K562 (cell line): Measurements from ENCODE around the gene MADCAM1. TPM values are rescaled to one million over a fixed set of nuclear protein-coding genes. Genes with fewer than 3 reads are reported as not detected.

Source experiments
- ATAC-seq: fragments of 200-7000 bp; cut with Tn5 transposase; 3 replicates; pipeline ENCODE4 v1.9.1; 2020; ENCODE audit warnings: moderate library complexity
- BruUV-seq: library from RNA; stranded (reverse); fragments of 400-500 nt; replicated peaks from 2 replicates; lab custom pipeline; 2021; lab: Mats Ljungman, UMichigan
- CTCF ChIA-PET: fragments of 300-600 bp; formaldehyde crosslinking; extraction: SDS; loops from one replicate; lab custom pipeline; 2021; ENCODE audit warnings: low intra/inter-chr PET ratio; lab: Yijun Ruan, JAX
- POLR2A ChIA-PET: fragments of 300-600, 350-650 bp; sonication (Branson Sonifier 250); formaldehyde crosslinking; extraction: SDS; loops from one replicate; lab custom pipeline; 2021; ENCODE audit warnings: antibody characterized with exemption, inconsistent platforms; lab: Yijun Ruan, JAX
- DNase-seq, 4 experiments: peaks; one replicate each; pipeline versions ENCODE4 v3.0.0 to v3.0.0-alpha.2; 2011 to 2018; ENCODE audit warnings: low spot score in 3 of 4, mixed read lengths in 3 of 4; ENCODE audit errors: extremely low read depth in 1 of 4
- FAIRE-seq: peaks from 2 replicates; lab custom pipeline; 2011; peaks lifted over from hg19 to GRCh38; lab: Jason Lieb, UNC
- H2AFZ ChIP-seq: 2 replicates; pipeline ENCODE4 v1.6.0; 2011; ENCODE audit warnings: low read depth, low read length, control low read depth, inconsistent platforms
- H3K27ac ChIP-seq: fragments of 200-600 bp; 3 replicates; pipeline ENCODE4 v1.8.0; 2011; ENCODE audit warnings: low read depth, mild to moderate bottlenecking, control low read depth, inconsistent platforms, low read length, moderate library complexity, mixed read lengths; ENCODE audit errors: extremely low read depth
- H3K27me3 ChIP-seq, 2 experiments: fragments of 300-600 bp in 1 of 2; 2 replicates in 1 of 2; 3 replicates in 1 of 2; pipeline versions ENCODE4 v1.6.0 to v1.8.0; 2011; ENCODE audit warnings: inconsistent platforms in 2 of 2, low read length in 2 of 2, mild to moderate bottlenecking in 1 of 2, mixed read lengths in 1 of 2, moderate library complexity in 1 of 2; ENCODE audit not compliant: control insufficient read depth in 2 of 2, insufficient read depth in 2 of 2
- H3K36me3 ChIP-seq: fragments of 300-600 bp; 3 replicates; pipeline ENCODE4 v1.8.0; 2011; ENCODE audit warnings: mild to moderate bottlenecking, low read length, inconsistent platforms; ENCODE audit not compliant: control insufficient read depth, insufficient read depth
- H3K4me1 ChIP-seq, 2 experiments: fragments of 200-600 bp in 1 of 2; replicated peaks in 1 of 2; 2 replicates in 1 of 2; 3 replicates in 1 of 2; pipeline versions ENCODE4 v1.5.1 to v1.8.0; 2011; ENCODE audit warnings: inconsistent platforms in 2 of 2, low read length in 2 of 2, mild to moderate bottlenecking in 1 of 2, mixed read lengths in 1 of 2, moderate library complexity in 1 of 2; ENCODE audit not compliant: control insufficient read depth in 2 of 2, insufficient read depth in 2 of 2
- H3K4me2 ChIP-seq: 2 replicates; pipeline ENCODE4 v1.6.1; 2011; ENCODE audit warnings: low read length, control low read depth, inconsistent platforms, mixed read lengths; ENCODE audit not compliant: insufficient read depth
- H3K4me3 ChIP-seq: fragments of 200-600 bp; sonication (generic), shearing (Covaris generic); 2 replicates; pipeline ENCODE4 v1.5.1; 2016; ENCODE audit warnings: control low read depth, inconsistent platforms
- H3K79me2 ChIP-seq: fragments of 200-600 bp; 3 replicates; pipeline ENCODE4 v1.8.0; 2011; ENCODE audit warnings: low read length, inconsistent platforms; ENCODE audit not compliant: control insufficient read depth, insufficient read depth
- H3K9ac ChIP-seq, 2 experiments: 2 replicates each; pipeline versions ENCODE4 v1.6.0 to v1.6.1; 2011; ENCODE audit warnings: low read depth in 2 of 2, low read length in 2 of 2, control low read depth in 1 of 2, inconsistent platforms in 1 of 2, mild to moderate bottlenecking in 1 of 2, mixed read lengths in 1 of 2; ENCODE audit not compliant: insufficient read depth in 1 of 2
- H3K9me1 ChIP-seq: one replicate; pipeline ENCODE4 v1.6.0; 2011; ENCODE audit warnings: inconsistent platforms, mild to moderate bottlenecking, low read length, moderate library complexity; ENCODE audit not compliant: control insufficient read depth, insufficient read depth
- H3K9me3 ChIP-seq: replicated peaks from 2 replicates; pipeline ENCODE4 v1.5.1; 2011; ENCODE audit warnings: low read depth, low read length, inconsistent platforms; ENCODE audit not compliant: control insufficient read depth, insufficient read depth
- H4K20me1 ChIP-seq: replicated peaks from 2 replicates; pipeline ENCODE4 v1.6.1; 2011; ENCODE audit warnings: low read length, inconsistent platforms, mixed read lengths; ENCODE audit not compliant: control insufficient read depth, insufficient read depth
- EGR1 ChIP-seq: fragments of 450-650 bp; conservative IDR thresholded peaks from 2 replicates; pipeline ENCODE4 v1.6.1; 2017; ENCODE audit warnings: mild to moderate bottlenecking
- KLF16 ChIP-seq: IDR thresholded peaks from 2 replicates; pipeline ENCODE4 v1.6.1; 2016; ENCODE audit warnings: antibody characterized with exemption
- WGBS: fragments of 100-300 bp; shearing (Covaris generic); methylation state at CpG from one replicate; pipeline ENCODE4 v1.1.6; 2016; ENCODE audit warnings: low coverage, mixed read lengths; ENCODE audit not compliant: insufficient coverage; ENCODE audit errors: missing lambda C conversion rate; 5-methylcytosine and 5-hydroxymethylcytosine counted together
- in situ Hi-C: fragments of 300-500 bp; cut with MboI; formaldehyde crosslinking; loops from 4 replicates; pipeline ENCODE4 v1.15.0; 2018; ENCODE audit warnings: inconsistent platforms, mixed read lengths
- intact Hi-C: fragments of 100-400 bp; cut with micrococcal nuclease; formaldehyde crosslinking; loops from 2 replicates; pipeline ENCODE4 v1.14.2; 2022
- polyA plus RNA-seq, 8 experiments: library from polyadenylated mRNA; depleted of rRNA in 4 of 8; stranded (reverse) in 5 of 8; unstranded in 3 of 8; fragments of >200 nt; fragmentation: Nextera tagmentation in 2 of 8; fragmentation: Illumina TruSeq in 1 of 8; extraction: Ambion mirVana in 2 of 8; extraction: Trizol in 1 of 8; gene quantifications; 2 replicates each; pipeline versions ENCODE4 v1.2.1 to v1.2.3, GENCODE V29; 2011 to 2014; ENCODE audit warnings: inconsistent platforms in 1 of 8, missing spikeins in 1 of 8
- total RNA-seq, 7 experiments: library from RNA; depleted of rRNA in 6 of 7; stranded (reverse); fragments of >200 nt in 6 of 7; fragmentation: Illumina TruSeq in 2 of 7; extraction: Trizol in 2 of 7; gene quantifications; 2 replicates each; pipeline versions ENCODE4 v1.2.1 to v1.2.3, GENCODE V29; 2011 to 2021; ENCODE audit warnings: low replicate concordance in 1 of 7
- TF ChIP-seq, protein P1 (sequence below): sonication (generic); formaldehyde crosslinking; IDR thresholded peaks from 2 replicates; pipeline ENCODE4 v1.4.0; 2020; ENCODE audit warnings: mild to moderate bottlenecking, missing genetic modification reagents
- TF ChIP-seq, protein P2 (sequence below), 2 experiments: fragments of 450-650 bp; formaldehyde crosslinking in 1 of 2; IDR thresholded peaks; 2 replicates each; pipeline versions ENCODE4 v1.4.0 to v1.6.1; 2014 to 2020; ENCODE audit warnings: mild to moderate bottlenecking in 2 of 2, borderline replicate concordance in 1 of 2, low read depth in 1 of 2

Gene MADCAM1
- total and polyA plus RNA-seq, 9 of the 15 experiments (the other 6 are each of a cell fraction or from before 2014, with no cell fraction given), result 0.09 to 0.36 (median 0.09) TPM; not detected in 6

DNA sequence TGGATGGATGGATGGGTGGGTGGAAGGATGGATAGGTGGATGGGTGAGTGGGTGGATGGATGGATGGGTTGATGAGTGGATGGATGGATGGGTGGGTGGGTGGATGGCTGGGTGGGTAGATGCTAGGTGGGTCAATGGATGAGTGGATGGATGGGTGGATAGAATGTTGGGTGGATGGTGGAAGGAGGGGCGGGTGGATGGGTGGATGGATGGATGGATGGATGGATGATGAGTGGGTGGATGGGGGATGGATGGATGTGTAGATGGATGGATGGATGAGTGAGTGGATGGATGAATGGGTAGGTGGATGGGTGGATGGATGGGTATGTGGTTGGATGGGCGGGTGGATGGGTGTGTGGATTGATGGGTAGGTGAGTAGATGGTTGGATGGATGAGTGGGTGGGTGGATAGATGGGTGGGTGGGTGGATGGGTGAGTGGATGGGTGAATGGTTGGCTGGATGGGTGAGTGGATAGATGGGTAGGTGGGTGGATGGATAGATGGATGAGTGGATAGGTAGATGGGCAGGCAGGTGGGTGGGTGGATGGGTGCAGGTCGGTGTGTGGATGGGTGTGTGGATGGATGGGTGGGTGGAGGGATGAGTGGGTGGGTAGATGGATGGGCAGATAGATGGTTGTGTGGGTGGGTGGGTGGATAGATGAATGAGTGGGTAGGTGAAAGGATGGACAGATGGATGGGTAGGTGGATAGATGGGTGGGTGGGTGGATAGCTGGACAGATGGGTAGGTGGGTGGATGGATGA, 31.1 kb upstream of the MADCAM1 start:
- H3K36me3 ChIP-seq, result no peaks in the 10 kb centered on the region
- H3K9me1 ChIP-seq, result no peaks in the 10 kb centered on the region
- no peaks in the 10 kb centered on the region for H3K9me3 ChIP-seq
- no peak overlapping the region for H3K4me3 ChIP-seq
- in situ Hi-C loops, result no loop called here
- CTCF ChIA-PET, result no interaction called here
- H3K79me2 ChIP-seq, result no peaks in the 10 kb centered on the region
- WGBS, result 0% methylated on average over 1 of the region's 3 CpGs
- TF ChIP-seq KLF16, result no peak
- peak; percentile 34; the same call in 1 of the 2 replicates for TF ChIP-seq EGR1
- TF ChIP-seq, protein P1, sequence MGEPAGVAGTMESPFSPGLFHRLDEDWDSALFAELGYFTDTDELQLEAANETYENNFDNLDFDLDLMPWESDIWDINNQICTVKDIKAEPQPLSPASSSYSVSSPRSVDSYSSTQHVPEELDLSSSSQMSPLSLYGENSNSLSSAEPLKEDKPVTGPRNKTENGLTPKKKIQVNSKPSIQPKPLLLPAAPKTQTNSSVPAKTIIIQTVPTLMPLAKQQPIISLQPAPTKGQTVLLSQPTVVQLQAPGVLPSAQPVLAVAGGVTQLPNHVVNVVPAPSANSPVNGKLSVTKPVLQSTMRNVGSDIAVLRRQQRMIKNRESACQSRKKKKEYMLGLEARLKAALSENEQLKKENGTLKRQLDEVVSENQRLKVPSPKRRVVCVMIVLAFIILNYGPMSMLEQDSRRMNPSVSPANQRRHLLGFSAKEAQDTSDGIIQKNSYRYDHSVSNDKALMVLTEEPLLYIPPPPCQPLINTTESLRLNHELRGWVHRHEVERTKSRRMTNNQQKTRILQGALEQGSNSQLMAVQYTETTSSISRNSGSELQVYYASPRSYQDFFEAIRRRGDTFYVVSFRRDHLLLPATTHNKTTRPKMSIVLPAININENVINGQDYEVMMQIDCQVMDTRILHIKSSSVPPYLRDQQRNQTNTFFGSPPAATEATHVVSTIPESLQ (CRISPR knock-in tag), result no peak
- TF ChIP-seq, protein P2, sequence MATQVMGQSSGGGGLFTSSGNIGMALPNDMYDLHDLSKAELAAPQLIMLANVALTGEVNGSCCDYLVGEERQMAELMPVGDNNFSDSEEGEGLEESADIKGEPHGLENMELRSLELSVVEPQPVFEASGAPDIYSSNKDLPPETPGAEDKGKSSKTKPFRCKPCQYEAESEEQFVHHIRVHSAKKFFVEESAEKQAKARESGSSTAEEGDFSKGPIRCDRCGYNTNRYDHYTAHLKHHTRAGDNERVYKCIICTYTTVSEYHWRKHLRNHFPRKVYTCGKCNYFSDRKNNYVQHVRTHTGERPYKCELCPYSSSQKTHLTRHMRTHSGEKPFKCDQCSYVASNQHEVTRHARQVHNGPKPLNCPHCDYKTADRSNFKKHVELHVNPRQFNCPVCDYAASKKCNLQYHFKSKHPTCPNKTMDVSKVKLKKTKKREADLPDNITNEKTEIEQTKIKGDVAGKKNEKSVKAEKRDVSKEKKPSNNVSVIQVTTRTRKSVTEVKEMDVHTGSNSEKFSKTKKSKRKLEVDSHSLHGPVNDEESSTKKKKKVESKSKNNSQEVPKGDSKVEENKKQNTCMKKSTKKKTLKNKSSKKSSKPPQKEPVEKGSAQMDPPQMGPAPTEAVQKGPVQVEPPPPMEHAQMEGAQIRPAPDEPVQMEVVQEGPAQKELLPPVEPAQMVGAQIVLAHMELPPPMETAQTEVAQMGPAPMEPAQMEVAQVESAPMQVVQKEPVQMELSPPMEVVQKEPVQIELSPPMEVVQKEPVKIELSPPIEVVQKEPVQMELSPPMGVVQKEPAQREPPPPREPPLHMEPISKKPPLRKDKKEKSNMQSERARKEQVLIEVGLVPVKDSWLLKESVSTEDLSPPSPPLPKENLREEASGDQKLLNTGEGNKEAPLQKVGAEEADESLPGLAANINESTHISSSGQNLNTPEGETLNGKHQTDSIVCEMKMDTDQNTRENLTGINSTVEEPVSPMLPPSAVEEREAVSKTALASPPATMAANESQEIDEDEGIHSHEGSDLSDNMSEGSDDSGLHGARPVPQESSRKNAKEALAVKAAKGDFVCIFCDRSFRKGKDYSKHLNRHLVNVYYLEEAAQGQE (IDR thresholded peaks at IDR 0.05; ENCODE audit: borderline replicate concordance), result no peak
- TF ChIP-seq, protein P2 (CRISPR knock-in tag; IDR thresholded peaks at IDR 0.05; ENCODE audit: low read depth), result no peak
- H3K4me1 ChIP-seq, result peaks cover 0 to 42% of the 10 kb centered on the region in 2 experiments; a peak in 4 of 5 replicates
- no peak overlapping the region for H2AFZ ChIP-seq
- no peak for DNase-seq
- H3K27ac ChIP-seq, result no peak overlapping the region
- H3K27me3 ChIP-seq, result 0 out of 5 replicates have a peak, but pooled peaks cover 0 to 8% of the 10 kb centered on the region in 2 experiments
- POLR2A ChIA-PET, result no interaction called here
- no peak for ATAC-seq
- intact Hi-C loops, result no loop called here
- 0 out of 2 replicates have a peak, but pooled peaks cover 5% of the 10 kb centered on the region for H4K20me1 ChIP-seq
- no peak overlapping the region for H3K9ac ChIP-seq
- H3K4me2 ChIP-seq, result no peak overlapping the region
- BruUV-seq, result no TSS peak
- no peak for FAIRE-seq
